Adipocyte (in vitro differentiated cells): ENCODE results near the gene CORO6.

Experiments used
- DNase-seq: peaks from one replicate; pipeline ENCODE4 v3.0.0-alpha.2; 2015; ENCODE audit warnings: low read depth
- H3K27me3 ChIP-seq: replicated peaks from 2 replicates; pipeline ENCODE4 v1.7.0; 2013; ENCODE audit warnings: mild to moderate bottlenecking, low read length, moderate library complexity; ENCODE audit not compliant: control insufficient read depth, insufficient read depth
- H3K36me3 ChIP-seq: 2 replicates; pipeline ENCODE4 v1.7.0; 2013; ENCODE audit warnings: low read length, mild to moderate bottlenecking, moderate library complexity; ENCODE audit not compliant: control insufficient read depth, insufficient read depth, severe bottlenecking
- H3K4me1 ChIP-seq: 2 replicates; pipeline ENCODE4 v1.7.0; 2013; ENCODE audit warnings: mild to moderate bottlenecking, low read length, moderate library complexity; ENCODE audit not compliant: control insufficient read depth, insufficient read depth
- H3K4me3 ChIP-seq: 2 replicates; pipeline ENCODE4 v1.7.0; 2013; ENCODE audit warnings: mild to moderate bottlenecking, low read length, moderate library complexity
- H3K9ac ChIP-seq: 2 replicates; pipeline ENCODE4 v1.7.0; 2013; ENCODE audit warnings: mild to moderate bottlenecking, low read length, moderate library complexity
- H3K9me3 ChIP-seq: 2 replicates; pipeline ENCODE4 v1.7.0; 2013; ENCODE audit warnings: mild to moderate bottlenecking, low read length, moderate library complexity; ENCODE audit not compliant: control insufficient read depth

CORO6 gene

GRCh38 chr17:29588562-29589411 is 33.9 kb downstream of the CORO6 start:
- peak overlapping the region; percentile 91 for H3K9ac ChIP-seq
- H3K4me1 ChIP-seq, result peaks cover 50% of the 10 kb centered on the region
- peak; percentile 68 for DNase-seq
- H3K36me3 ChIP-seq, result no peaks in the 10 kb centered on the region
- H3K4me3 ChIP-seq, result peak overlapping the region; percentile 90
- no peaks in the 10 kb centered on the region for H3K27me3 ChIP-seq
- H3K9me3 ChIP-seq, result no peaks in the 10 kb centered on the region

GRCh38 chr17:29588017-29588561 is 34.6 kb downstream of the CORO6 start:
- Histone ChIP-seq H3K9me3 (no peaks in the 10 kb centered on the region), H3K36me3 (peaks cover 2% of the 10 kb centered on the region), H3K9ac (peak overlapping the region; percentile 91), H3K4me1 (peaks cover 50% of the 10 kb centered on the region), H3K27me3 (no peaks in the 10 kb centered on the region), H3K4me3 (peak overlapping the region; percentile 90)
- DNase-seq, result no peak

GRCh38 chr17:29587591-29587990 is 35.1 kb downstream of the CORO6 start:
- Histone ChIP-seq H3K4me1 (peaks cover 47% of the 10 kb centered on the region), H3K9ac (peak overlapping the region; percentile 91), H3K27me3 (no peaks in the 10 kb centered on the region), H3K36me3 (peaks cover 5% of the 10 kb centered on the region), H3K4me3 (peak overlapping the region; percentile 90), H3K9me3 (no peaks in the 10 kb centered on the region)
- DNase-seq, result no peak

GRCh38 chr17:29586676-29587469 is 35.8 kb downstream of the CORO6 start:
- Histone ChIP-seq H3K27me3 (no peaks in the 10 kb centered on the region), H3K9me3 (no peaks in the 10 kb centered on the region), H3K4me3 (no peak overlapping the region), H3K36me3 (peaks cover 12% of the 10 kb centered on the region), H3K4me1 (peaks cover 40% of the 10 kb centered on the region), H3K9ac (peak overlapping the region; percentile 91)
- DNase-seq, result no peak

GRCh38 chr17:29585080-29585751 is 37.5 kb downstream of the CORO6 start:
- DNase-seq, result no peak
- peaks cover 21% of the 10 kb centered on the region for H3K36me3 ChIP-seq
- H3K4me1 ChIP-seq, result peaks cover 23% of the 10 kb centered on the region
- no peak overlapping the region for H3K9ac ChIP-seq
- no peak overlapping the region for H3K4me3 ChIP-seq
- no peaks in the 10 kb centered on the region for H3K9me3 ChIP-seq
- H3K27me3 ChIP-seq, result no peaks in the 10 kb centered on the region

GRCh38 chr17:29584452-29585079 is 38.1 kb downstream of the CORO6 start:
- Histone ChIP-seq H3K4me3 (no peak overlapping the region), H3K27me3 (no peaks in the 10 kb centered on the region), H3K4me1 (peaks cover 18% of the 10 kb centered on the region), H3K9me3 (no peaks in the 10 kb centered on the region), H3K36me3 (peaks cover 21% of the 10 kb centered on the region), H3K9ac (no peak overlapping the region)
- DNase-seq, result no peak

- H3K27me3 ChIP-seq, result no peaks in the 10 kb centered on the region
- DNase-seq, result no peak
- peaks cover 25% of the 10 kb centered on the region for H3K36me3 ChIP-seq
- H3K4me3 ChIP-seq, result no peak overlapping the region
- H3K9me3 ChIP-seq, result no peaks in the 10 kb centered on the region
- peaks cover 17% of the 10 kb centered on the region for H3K4me1 ChIP-seq
- no peak overlapping the region for H3K9ac ChIP-seq
Observed at GRCh38 chr17:29583324-29584248, 39.1 kb downstream of the CORO6 start.

- Histone ChIP-seq H3K9me3 (no peaks in the 10 kb centered on the region), H3K4me3 (no peak overlapping the region), H3K9ac (no peak overlapping the region), H3K36me3 (peaks cover 25% of the 10 kb centered on the region), H3K4me1 (peaks cover 9% of the 10 kb centered on the region), H3K27me3 (no peaks in the 10 kb centered on the region)
- DNase-seq, result no peak
Observed at GRCh38 chr17:29582772-29583171, 39.9 kb downstream of the CORO6 start.

GRCh38 chr17:29582254-29582765 is 40.4 kb downstream of the CORO6 start:
- Histone ChIP-seq H3K36me3 (peaks cover 25% of the 10 kb centered on the region), H3K9me3 (no peaks in the 10 kb centered on the region), H3K27me3 (no peaks in the 10 kb centered on the region), H3K4me1 (peaks cover 5% of the 10 kb centered on the region), H3K9ac (no peak overlapping the region), H3K4me3 (no peak overlapping the region)
- no peak for DNase-seq
